HG03097 (cell line): ENCODE data around the gene SMG1.
"Not testable (repeated sequence)": the region's sequence is repeated elsewhere in the genome, so short reads cannot be mapped to it uniquely, and the experiment has no call there.

Experiments
- ATAC-seq: cut with Tn5 transposase; IDR thresholded peaks from one replicate; pipeline ENCODE4 v1.9.1; 2021; ENCODE audit not compliant: unreplicated experiment, low FRiP score

SMG1 gene

GRCh38 chr16:18925986-18926865 lies at the start of gene SMG1:
SMG1 (minus strand) TSS chr16:18926408; CDS start chr16:18926041, 367 bp downstream.
- peak; percentile 86 for ATAC-seq

DNA sequence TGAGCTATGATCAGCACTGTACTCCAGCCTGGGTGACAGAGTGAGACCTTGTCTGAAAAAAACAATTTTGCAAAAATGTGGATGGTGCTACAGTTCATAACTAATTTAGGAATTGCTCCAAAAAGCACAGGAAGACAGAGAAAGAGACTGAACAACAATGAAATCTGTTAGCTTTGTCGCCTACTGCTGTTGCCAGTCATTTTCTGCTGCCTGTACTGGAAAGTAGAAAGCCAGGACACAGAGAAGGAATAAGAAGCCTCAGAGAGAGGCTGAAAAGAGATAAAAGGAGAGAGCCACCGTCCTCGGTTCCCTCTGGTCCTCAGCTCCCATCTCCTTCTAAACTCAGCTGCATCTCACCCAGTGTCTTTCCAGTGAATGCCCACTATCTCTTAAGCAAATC lies 48.9 kb upstream of the SMG1 start:
- no peak for ATAC-seq

GRCh38 chr16:18969855-18970240 lies 43.6 kb upstream of the SMG1 start:
- ATAC-seq: no peak

DNA sequence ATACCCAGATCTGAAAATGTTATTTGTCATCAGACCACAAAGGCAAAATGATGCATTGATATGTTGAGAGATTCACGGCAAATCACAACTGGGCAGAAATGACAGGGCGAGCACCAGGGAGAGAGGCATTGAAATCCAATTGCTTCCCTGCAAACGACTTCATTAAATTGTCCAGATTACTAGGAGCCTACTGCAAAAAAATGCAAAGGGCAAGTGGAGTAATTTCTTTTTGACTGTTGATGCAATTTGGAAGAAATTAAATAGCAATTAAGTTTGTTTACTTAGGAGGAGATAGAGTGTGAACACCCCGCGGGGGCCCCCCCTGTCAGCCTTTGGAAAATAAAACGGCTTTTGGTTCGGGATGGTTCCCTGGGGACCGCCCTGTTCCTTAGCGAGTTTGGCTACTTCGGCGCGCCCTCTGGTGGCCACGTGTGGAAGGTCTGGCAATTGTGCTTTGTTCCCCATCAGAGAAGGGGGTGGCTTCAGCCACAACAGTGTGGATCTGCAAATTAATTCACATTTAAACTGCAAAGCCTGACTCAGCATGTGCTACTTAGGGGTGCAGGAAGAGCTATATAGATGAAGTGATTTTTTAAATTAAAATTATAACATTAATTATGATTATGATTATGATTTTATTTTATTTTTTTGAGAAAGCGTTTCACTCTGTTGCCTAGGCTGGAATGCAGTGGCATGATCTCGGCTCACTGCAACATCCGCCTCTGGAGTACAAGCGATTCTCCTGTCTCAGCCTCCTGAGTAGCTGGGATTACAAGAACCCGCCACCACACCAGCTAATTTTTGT lies 43.0 kb upstream of the SMG1 start:
- ATAC-seq: no peak

DNA sequence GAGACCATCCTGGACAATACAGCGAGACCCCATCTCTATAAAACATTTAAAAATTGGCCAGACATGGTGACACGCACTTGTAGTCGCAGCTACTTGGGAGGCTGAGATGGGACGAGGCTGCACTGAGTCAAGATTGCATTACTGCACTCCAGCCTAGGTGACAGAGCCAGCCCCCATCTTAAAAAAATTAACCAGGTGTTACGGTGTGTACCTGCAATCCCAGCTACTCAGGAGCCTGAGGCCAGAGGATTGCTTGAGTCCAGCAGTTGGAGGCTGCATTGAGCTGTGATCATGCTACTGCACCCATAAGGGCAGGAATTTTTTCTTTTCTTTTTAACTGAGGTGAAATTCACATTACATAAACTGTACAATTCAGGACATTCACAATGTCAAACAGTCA lies 40.6 kb upstream of the SMG1 start:
- no peak for ATAC-seq

DNA sequence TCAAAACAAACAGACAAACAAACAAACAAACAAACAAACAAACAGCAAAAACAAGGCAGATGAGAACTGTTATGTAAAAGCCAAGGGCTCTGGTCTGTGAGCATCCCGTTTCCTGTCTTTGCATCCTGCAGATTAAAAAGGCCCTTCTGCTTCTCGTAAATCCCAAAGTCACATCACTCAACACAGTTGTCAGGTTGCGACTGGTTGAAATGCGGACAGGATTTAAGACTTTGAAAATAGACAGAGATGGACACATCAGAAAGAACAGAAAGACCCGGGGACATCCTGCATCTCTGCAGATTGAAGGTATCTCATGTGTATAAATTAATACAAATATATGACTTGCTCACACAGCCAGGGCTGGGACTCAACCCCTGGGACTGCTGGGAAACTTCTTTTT lies 39.3 kb upstream of the SMG1 start:
- ATAC-seq: no peak

DNA sequence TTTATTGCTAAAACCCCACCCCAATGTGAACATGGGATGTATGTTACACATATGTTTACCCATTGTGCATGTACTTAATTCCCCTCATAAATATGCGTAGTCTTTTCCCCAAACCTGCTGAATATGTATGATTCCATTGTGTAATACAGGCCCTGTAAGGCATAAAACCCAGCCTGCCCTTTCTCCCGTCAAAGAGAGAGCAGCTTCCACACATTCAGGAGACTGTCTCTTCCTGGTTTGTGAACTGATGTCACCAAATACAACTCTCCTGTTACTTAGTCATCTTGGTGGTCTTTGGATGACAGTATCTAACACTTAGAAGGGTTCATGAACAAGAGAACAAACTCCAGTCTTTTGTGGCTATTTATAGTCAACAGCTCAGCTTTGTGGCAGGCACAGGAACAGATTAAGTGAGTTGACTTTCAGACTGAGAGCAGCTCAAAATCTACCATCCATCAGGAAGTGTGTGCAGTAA lies 32.9 kb upstream of the SMG1 start:
- no peak for ATAC-seq

DNA sequence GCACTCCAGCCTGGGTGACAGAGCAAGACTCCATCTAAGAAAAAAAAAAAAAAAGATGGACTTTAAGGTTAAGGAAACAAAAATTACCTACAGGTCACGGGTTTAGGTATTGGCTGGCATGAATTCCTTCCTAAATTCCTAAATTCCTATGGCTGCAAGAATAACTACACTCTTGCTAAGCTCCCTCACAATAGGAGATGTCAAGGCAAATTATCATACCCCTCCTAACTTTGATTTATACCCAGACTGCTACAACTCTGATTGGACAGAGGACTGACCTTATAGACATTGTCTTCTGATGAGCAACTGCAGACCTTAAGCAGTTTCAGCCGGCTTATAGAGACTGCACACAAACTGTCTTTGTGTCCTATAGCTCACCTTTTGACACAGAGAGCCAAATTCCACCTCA lies 32.4 kb upstream of the SMG1 start:
- no peak for ATAC-seq

DNA sequence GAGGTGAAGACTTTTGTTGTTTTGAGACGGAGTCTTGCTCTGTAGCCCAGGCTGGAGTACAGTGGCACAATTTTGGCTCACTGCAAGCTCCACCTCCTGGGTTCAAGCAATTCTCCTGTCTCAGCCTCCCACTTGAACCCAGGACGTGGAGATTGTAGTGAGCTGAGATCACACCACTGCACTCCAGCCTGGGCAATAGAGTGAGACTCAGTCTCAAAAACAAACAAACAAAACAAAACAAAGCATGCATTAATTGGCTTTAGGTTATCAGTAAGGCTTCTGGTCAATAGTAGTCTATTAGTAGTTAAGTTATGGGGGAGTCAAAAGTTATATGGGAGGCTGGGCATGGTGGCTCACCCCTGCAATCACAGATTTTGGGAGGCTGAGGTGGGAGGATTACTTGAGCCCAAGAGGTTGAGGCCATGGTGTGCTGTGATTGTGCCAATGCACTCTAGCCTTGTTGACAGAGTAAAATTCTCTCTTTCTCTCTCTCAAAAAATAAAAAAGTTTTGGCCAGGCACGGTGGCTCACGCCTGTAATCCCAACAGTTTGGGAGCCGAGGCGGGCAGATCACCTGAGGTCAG lies 30.5 kb upstream of the SMG1 start:
- ATAC-seq: not testable (repeated sequence)

DNA sequence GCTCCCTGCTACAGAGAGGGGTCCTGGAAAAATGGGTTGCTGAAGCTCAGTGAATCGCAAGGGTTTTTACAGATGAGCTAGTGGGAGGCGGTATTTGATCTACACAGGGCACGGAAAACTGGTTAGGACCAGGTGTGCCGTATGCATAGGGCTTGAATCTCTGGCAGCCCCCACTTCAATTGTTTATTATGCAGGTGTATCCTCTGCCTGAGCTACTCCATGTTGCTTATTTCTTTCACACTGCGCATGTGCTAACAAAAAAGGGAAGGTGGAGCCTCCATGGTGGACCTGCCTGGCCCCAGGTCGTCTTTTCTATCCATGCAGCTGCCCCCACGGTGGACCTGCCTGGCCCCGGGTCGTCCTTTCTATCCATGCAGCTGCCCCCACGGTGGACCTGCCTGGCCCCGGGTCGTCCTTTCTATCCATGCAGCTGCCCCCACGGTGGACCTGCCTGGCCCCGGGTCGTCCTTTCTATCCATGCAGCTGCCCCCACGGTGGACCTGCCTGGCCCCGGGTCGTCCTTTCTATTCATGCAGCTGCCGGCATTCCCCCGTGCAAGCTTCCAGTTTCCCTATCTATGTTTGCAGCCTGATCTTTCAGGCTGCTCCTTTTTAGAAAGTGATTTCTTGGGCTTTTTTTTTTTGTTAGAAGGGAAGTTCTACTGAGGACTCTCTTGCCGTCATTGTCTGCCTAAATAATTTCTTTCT lies 29.8 kb upstream of the SMG1 start:
- ATAC-seq: not testable (repeated sequence)

GRCh38 chr16:18953547-18953946 lies 27.3 kb upstream of the SMG1 start:
- no peak for ATAC-seq

DNA sequence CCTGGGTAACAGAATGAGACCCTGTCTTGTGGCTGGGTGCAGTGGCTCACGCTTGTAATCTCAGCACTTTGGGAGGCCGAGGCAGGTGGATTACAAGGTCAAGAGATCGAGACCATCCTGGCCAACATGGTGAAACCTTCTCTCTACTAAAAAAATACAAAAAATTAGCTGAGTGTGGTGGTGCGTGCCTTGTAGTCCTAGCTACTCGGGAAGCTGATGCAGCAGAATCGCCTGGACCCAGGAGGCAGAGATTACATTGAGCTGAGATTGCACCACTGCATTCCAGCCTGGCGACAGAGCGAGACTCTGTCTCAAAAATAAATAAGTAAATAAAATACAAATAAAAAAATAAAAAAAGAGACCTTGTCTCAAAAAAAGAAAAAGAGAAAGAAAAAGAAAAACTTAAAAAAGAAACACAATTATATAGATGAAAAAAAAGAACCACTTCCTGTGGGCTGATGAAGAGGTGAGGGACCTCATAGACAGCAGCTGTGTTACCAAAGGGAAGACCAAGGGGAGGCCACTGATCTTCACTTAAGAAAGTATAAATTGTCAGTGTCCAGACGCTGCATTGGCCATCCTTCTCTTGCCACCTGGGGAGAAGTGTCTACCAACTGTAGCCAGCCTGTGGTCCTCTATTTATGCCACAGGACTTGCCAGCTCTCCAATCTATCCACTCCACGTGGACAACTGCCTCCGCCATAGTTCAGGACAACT lies 24.4 kb upstream of the SMG1 start:
- no peak for ATAC-seq

DNA sequence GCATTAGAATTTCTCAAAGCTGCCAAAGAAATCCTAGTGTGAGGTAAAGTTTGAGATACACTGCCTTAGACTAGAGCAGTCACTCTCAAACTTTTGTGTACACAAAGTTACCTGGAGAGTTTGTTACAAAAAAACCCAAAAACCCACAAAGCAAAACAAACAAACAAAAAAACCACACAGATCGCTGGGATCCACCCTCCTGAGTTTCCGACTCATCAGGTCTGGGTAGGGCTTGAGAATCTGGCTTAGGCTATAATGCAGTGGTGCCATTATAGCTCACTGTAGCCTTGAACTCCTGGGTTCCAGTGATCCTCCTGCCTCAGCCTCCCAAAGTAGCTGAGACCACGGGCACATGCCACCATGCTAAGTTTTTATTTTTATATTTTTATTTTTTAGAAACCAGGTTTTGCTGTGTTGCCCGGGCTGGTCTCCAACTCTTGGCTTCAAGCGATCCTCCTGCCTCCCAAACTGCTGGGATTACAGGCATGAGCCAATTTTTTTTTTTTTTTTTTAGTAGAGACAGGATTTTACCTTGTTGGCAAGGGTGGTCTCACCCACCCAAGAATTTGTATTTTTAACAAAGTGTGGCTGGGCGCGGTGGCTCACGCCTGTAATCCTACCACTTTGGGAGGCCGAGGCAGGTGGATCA lies 22.3 kb upstream of the SMG1 start:
- ATAC-seq: no peak

DNA sequence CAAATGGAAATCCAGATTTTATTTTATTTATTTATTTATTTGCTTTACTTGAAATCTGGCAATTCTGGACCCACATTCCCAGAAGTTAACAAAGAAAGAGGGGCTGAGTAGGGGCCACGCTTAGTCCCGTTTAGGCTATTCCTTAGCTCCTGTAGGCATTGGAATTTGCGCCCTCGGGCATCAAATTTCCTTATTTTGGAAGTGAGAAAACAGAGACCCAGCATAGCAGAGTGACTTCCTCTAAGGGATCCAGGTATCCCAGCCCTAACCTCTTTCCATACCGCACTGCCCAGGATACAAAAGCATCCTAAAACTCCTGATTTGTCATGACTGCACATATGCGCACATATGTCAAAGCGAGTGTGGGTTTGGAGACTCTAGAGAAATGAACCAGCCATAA lies 19.0 kb upstream of the SMG1 start:
- ATAC-seq: no peak

DNA sequence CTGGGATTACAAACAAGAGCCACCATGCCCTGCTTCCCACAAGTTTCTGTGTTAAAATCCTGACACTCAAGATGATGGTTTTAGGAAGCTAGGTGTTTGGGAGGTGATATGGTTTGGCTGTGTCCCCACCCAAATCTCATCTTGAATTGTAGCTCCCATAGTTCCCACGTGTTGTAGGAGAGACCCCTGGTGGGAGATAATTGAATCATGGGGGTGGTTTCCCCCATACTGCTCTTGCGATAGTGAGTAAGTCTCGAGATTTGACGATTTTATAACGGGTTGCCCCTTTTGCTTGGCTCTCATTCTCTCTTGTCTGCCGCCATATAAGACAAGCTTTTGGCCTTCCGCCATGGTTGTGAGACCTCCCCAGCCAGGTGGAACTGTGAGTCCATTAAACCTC lies 17.2 kb upstream of the SMG1 start:
- ATAC-seq: no peak

GRCh38 chr16:18942061-18942460 lies 15.9 kb upstream of the SMG1 start:
- no peak for ATAC-seq

DNA sequence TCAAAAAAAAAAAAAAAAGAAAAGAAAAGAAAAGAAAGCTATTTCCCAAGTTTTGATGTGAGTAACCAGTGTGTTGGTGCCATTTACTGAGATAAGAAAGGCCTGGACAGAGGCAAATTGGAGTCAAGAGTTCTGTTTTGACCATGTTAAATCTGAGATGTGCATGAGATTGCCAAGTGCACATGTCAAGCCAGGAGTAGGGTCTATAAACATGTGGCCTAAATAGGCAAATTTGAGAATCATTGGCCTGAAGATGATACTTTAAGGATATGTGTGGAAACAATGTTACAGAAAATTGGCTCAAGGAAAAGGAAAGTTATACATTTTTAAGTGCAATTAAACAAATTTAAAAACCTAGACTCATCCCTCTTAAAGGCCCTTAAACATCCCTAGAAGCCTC lies 15.3 kb upstream of the SMG1 start:
- no peak for ATAC-seq

DNA sequence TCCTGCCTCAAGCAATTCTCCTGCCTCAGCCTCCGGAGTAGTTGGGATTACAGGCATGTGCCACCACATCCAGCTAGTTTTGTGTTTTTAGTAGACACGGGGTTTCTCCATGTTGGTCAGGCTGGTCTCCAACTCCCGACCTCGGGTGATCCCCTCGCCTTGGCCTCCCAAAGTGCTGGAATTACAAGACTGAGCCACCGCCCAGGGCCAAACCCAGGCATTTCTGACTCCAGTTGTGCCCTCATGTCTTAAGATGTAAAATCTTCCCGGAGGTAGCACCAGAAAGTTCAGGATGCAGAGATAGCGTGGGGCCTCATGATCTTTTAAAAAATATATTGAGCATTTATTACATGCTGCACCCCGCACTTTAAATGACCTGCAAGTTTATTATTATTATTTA lies 12.8 kb upstream of the SMG1 start:
- no peak for ATAC-seq

DNA sequence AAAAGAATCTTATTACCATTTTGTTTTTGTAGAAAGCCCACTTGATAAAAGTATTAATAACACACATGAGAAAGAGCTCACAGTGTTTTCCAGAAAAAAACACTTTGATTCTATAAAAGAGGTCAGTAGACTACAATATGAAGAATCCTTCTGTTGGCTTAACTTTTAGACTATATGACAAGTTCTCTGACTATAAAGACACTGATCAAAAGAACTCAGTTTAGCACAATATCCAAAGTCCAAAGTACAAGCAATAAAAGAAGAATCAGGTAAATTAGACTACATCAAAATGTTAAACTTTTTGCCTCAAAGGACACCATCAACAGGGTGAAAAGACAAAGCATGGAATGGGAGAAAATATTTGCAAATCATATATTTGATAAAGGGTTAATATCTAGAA lies 11.2 kb upstream of the SMG1 start:
- ATAC-seq: no peak
